Testis (tissue), 3 donors: ENCODE results near the gene MAGI1. TPM values are rescaled to one million over a fixed set of nuclear protein-coding genes. Genes with fewer than 3 reads are reported as not detected.

Source experiments
- DNase-seq: peaks from one replicate; pipeline ENCODE4 v3.0.0-alpha.2; 2019
- H3K27ac ChIP-seq, 2 donors: fragments of 200-600 bp; sonication (generic); one replicate each; pipeline ENCODE4 v1.5.1; 2019
- H3K27me3 ChIP-seq: fragments of 200-600 bp; sonication (generic); one replicate; pipeline ENCODE4 v1.5.1; 2019
- H3K36me3 ChIP-seq: fragments of 200-600 bp; sonication (generic); one replicate; pipeline ENCODE4 v1.5.1; 2017; ENCODE audit warnings: low read depth; ENCODE audit errors: missing control alignments
- H3K4me1 ChIP-seq: fragments of 200-600 bp; sonication (generic); one replicate; pipeline ENCODE4 v1.5.1; 2019
- H3K4me3 ChIP-seq, 2 donors: fragments of 200-600 bp; sonication (generic); one replicate each; pipeline ENCODE4 v1.5.1; 2017 to 2019
- H3K9me3 ChIP-seq: fragments of 200-600 bp; sonication (generic); one replicate; pipeline ENCODE4 v1.5.1; 2017
- POLR2A ChIP-seq: fragments of 450-650 bp; IDR thresholded peaks from one replicate; pipeline ENCODE4 v1.6.1; 2017; ENCODE audit warnings: antibody characterized with exemption, mild to moderate bottlenecking, moderate library complexity
- WGBS, 2 donors: methylation state at CpG; one replicate each; pipeline ENCODE4 v1.1.5; 2018; 5-methylcytosine and 5-hydroxymethylcytosine counted together
- intact Hi-C: fragments of 100-400 bp; cut with DNase I; formaldehyde crosslinking; loops from one replicate; pipeline ENCODE4 v1.15.1; 2023; ENCODE audit warnings: low total_unique reads
- polyA plus RNA-seq: library from polyadenylated mRNA; stranded (reverse); fragments of 350-450 nt; fragmentation: Illumina TruSeq; extraction: RNeasy Lipid Tissue Mini Kit (QIAGEN cat#74804); gene quantifications from one replicate; pipeline ENCODE4 v1.2.3, GENCODE V29; 2014; ENCODE audit warnings: low read depth, low replicate concordance; ENCODE audit not compliant: insufficient read depth
- total RNA-seq, 2 donors: library from RNA; depleted of rRNA; stranded (reverse); fragments of >200 nt; gene quantifications; one replicate each; pipeline ENCODE4 v1.2.3, GENCODE V29; 2016
- TF ChIP-seq, protein P1 (sequence below), 3 experiments: fragments of 450-650 bp in 2 of 3; fragments of 200-600 bp in 1 of 3; sonication (generic) in 1 of 3; IDR thresholded peaks; one replicate each; pipeline ENCODE4 v1.5.1; 2016 to 2019; ENCODE audit warnings: antibody characterized with exemption in 3 of 3, mild to moderate bottlenecking in 2 of 3, moderate library complexity in 1 of 3

The MAGI1 gene
- total and polyA plus RNA-seq, 3 donors from 2014 or later: 55.4 to 60.4 (median 56.1) TPM

GRCh38 chr3:65411367-65411766, 627.4 kb downstream of the MAGI1 start:
- H3K36me3 ChIP-seq: no peaks in the 10 kb centered on the region
- H3K4me1 ChIP-seq: no peaks in the 10 kb centered on the region
- TF ChIP-seq, protein P1, sequence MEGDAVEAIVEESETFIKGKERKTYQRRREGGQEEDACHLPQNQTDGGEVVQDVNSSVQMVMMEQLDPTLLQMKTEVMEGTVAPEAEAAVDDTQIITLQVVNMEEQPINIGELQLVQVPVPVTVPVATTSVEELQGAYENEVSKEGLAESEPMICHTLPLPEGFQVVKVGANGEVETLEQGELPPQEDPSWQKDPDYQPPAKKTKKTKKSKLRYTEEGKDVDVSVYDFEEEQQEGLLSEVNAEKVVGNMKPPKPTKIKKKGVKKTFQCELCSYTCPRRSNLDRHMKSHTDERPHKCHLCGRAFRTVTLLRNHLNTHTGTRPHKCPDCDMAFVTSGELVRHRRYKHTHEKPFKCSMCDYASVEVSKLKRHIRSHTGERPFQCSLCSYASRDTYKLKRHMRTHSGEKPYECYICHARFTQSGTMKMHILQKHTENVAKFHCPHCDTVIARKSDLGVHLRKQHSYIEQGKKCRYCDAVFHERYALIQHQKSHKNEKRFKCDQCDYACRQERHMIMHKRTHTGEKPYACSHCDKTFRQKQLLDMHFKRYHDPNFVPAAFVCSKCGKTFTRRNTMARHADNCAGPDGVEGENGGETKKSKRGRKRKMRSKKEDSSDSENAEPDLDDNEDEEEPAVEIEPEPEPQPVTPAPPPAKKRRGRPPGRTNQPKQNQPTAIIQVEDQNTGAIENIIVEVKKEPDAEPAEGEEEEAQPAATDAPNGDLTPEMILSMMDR (IDR thresholded peaks at IDR 0.05): no peak
- no peak for TF ChIP-seq POLR2A
- WGBS, 2 donors: 39 to 43% methylated on average over 3 of the region's 3 CpGs
- intact Hi-C loops: no loop called here
- no peak overlapping the region for H3K4me3 ChIP-seq
- DNase-seq: no peak
- no peaks in the 10 kb centered on the region for H3K27me3 ChIP-seq
- no peaks in the 10 kb centered on the region for H3K9me3 ChIP-seq
- no peak overlapping the region for H3K27ac ChIP-seq

- 34 to 47% methylated on average over 3 of the region's 3 CpGs for WGBS, 2 donors
- no peak for DNase-seq
- Histone ChIP-seq H3K4me1 (no peaks in the 10 kb centered on the region), H3K4me3 (no peak overlapping the region), H3K36me3 (no peaks in the 10 kb centered on the region), H3K27ac (no peak overlapping the region), H3K9me3 (no peaks in the 10 kb centered on the region), H3K27me3 (no peaks in the 10 kb centered on the region)
- TF ChIP-seq POLR2A: no peak
- TF ChIP-seq, protein P1 (IDR thresholded peaks at IDR 0.05): no peak
- intact Hi-C loops: no loop called here
These were observed 629.5 kb downstream of the MAGI1 start for GRCh38 chr3:65409176-65409569.

GRCh38 chr3:65408531-65409175, 630.1 kb downstream of the MAGI1 start:
- H3K4me1 ChIP-seq: no peaks in the 10 kb centered on the region
- H3K36me3 ChIP-seq: no peaks in the 10 kb centered on the region
- no peaks in the 10 kb centered on the region for H3K9me3 ChIP-seq
- WGBS, 2 donors: 76 to 78% methylated on average over 6 of the region's 6 CpGs
- TF ChIP-seq POLR2A: no peak
- TF ChIP-seq, protein P1 (IDR thresholded peaks at IDR 0.05): no peak
- no peaks in the 10 kb centered on the region for H3K27me3 ChIP-seq
- no peak for DNase-seq
- peak overlapping the region in 1 of 2 donors; percentile 16 for H3K27ac ChIP-seq
- no peak overlapping the region for H3K4me3 ChIP-seq
- intact Hi-C loops: no loop called here

DNA sequence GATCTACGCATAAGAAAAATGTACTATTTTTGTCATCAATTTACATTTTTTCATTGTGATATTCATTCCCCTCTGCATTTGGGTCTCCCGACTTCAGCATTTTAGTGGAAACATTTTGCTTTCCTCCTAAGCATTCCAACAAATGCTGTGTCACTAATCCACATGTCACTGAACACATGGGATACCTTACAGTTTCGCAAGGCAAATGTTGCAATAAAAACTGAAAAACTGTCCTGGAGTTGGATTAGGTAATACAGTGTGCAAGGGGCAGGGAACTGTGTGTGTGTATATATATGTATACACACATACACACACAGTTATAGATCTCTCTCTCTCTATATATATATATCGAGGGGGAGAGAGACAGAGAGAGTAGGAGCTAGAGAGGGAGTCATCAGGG, 632.2 kb downstream of the MAGI1 start:
- H3K27ac ChIP-seq: no peak overlapping the region
- intact Hi-C loops: no loop called here
- H3K4me3 ChIP-seq: no peak overlapping the region
- WGBS, 2 donors: 93 to 95% methylated on average over 4 of the region's 4 CpGs
- H3K9me3 ChIP-seq: no peaks in the 10 kb centered on the region
- no peaks in the 10 kb centered on the region for H3K27me3 ChIP-seq
- H3K4me1 ChIP-seq: no peaks in the 10 kb centered on the region
- no peaks in the 10 kb centered on the region for H3K36me3 ChIP-seq
- no peak for TF ChIP-seq POLR2A
- TF ChIP-seq, protein P1 (IDR thresholded peaks at IDR 0.05): no peak
- no peak for DNase-seq

DNA sequence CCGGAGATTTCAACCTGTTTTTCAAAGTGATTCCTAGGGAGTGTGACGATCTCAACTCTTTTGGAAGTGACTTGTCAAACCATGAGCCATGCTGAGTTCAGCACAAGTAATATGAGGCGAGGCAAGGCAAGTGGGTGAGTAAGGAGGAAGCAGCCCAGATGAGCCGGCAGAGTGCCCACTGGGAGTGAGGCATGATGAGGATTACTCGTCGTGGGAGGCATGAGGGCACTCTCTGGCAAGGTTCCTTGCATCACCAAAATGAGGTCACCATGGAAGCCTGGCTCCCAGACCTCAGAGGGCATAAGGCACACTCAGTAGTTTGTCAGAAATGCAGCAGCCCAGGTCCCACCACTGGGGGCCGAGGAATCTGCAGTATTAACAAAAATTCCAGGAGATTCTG, 636.1 kb downstream of the MAGI1 start:
- no peaks in the 10 kb centered on the region for H3K36me3 ChIP-seq
- no peaks in the 10 kb centered on the region for H3K9me3 ChIP-seq
- intact Hi-C loops: no loop called here
- TF ChIP-seq, protein P1 (IDR thresholded peaks at IDR 0.05): no peak
- TF ChIP-seq POLR2A: no peak
- no peaks in the 10 kb centered on the region for H3K4me1 ChIP-seq
- no peaks in the 10 kb centered on the region for H3K27me3 ChIP-seq
- H3K27ac ChIP-seq: no peak overlapping the region
- DNase-seq: no peak
- WGBS, 2 donors: 73 to 82% methylated on average over 7 of the region's 7 CpGs
- no peak overlapping the region for H3K4me3 ChIP-seq
